Aorta (tissue), 5 donors: ENCODE data around the gene RARA. TPM values are rescaled to one million over a fixed set of nuclear protein-coding genes. Genes with fewer than 3 reads are reported as not detected.

Source experiments
- ATAC-seq: fragments of 200-7000 bp; cut with Tn5 transposase; one replicate; pipeline ENCODE4 v1.9.1; 2022; ENCODE audit warnings: moderate library complexity; ENCODE audit not compliant: low FRiP score
- DNase-seq, 2 donors: peaks; one replicate each; pipeline ENCODE4 v3.0.0-alpha.2; 2020
- H3K27ac ChIP-seq, 2 donors: one replicate each; pipeline ENCODE4 v1.5.1; 2013; ENCODE audit warnings: low read length in 2 of 2, mild to moderate bottlenecking in 2 of 2, moderate library complexity in 2 of 2, control low read depth in 1 of 2, inconsistent platforms in 1 of 2, low read depth in 1 of 2
- H3K27me3 ChIP-seq, 2 donors: one replicate each; pipeline ENCODE4 v1.6.1; 2013; ENCODE audit warnings: control low read depth in 1 of 2, low read length in 1 of 2, mild to moderate bottlenecking in 1 of 2, moderate library complexity in 1 of 2; ENCODE audit not compliant: insufficient read depth in 2 of 2, control insufficient read depth in 1 of 2
- H3K36me3 ChIP-seq, 2 donors: one replicate each; pipeline ENCODE4 v1.6.1; 2013; ENCODE audit warnings: control low read depth in 1 of 2, low read length in 1 of 2, mild to moderate bottlenecking in 1 of 2; ENCODE audit not compliant: insufficient read depth in 2 of 2, control insufficient read depth in 1 of 2
- H3K4me1 ChIP-seq, 2 donors: one replicate each; pipeline ENCODE4 v1.6.1; 2013; ENCODE audit warnings: low read length in 2 of 2, control low read depth in 1 of 2, mild to moderate bottlenecking in 1 of 2, moderate library complexity in 1 of 2; ENCODE audit not compliant: insufficient read depth in 2 of 2, control insufficient read depth in 1 of 2
- H3K4me3 ChIP-seq, 2 donors: one replicate each; pipeline ENCODE4 v1.5.1; 2013; ENCODE audit warnings: low read length in 2 of 2, control low read depth in 1 of 2, mild to moderate bottlenecking in 1 of 2
- H3K9me3 ChIP-seq: one replicate; pipeline ENCODE4 v1.6.1; 2013; ENCODE audit warnings: mild to moderate bottlenecking, low read length; ENCODE audit not compliant: control insufficient read depth
- whole genome bisulfite sequencing, 2 donors: extraction: QIAGEN DNeasy Blood & Tissue Kit; methylation state at CpG; one replicate each; pipeline ENCODE4 v1.1.7; 2013; 5-methylcytosine and 5-hydroxymethylcytosine counted together
- intact Hi-C, 2 donors: fragments of 100-400 bp; cut with DNase I; formaldehyde crosslinking; loops; one replicate each; pipeline versions ENCODE4 v1.14.2 to v1.15.0; 2022
- polyA plus RNA-seq, 2 donors: library from polyadenylated mRNA; stranded (reverse); fragments of 200-250 nt; gene quantifications; one replicate each; pipeline ENCODE4 v1.2.3, GENCODE V29; 2013
- total RNA-seq, 2 donors: library from RNA; stranded (reverse); fragmentation: NEBNext Ultra II Directional; extraction: Animal tissue kit (Norgen Biotek cat#: 25700); gene quantifications; one replicate each; pipeline ENCODE4 v1.2.1, GENCODE V29; 2021
- donor health status: healthy with polysubstance abuse.
- donor health status: Bipolar disorder and iron deficiency.
- donor health status: DM: no; HTN: no; CAD: no.
- donor health status: DM: no; HTN: no; CAD: no.
- donor health status: DM: yes; HTN: yes; CAD: no.

The RARA gene
- total and polyA plus RNA-seq, 4 donors, result 10.6 to 88.3 (median 39.1) TPM

GRCh38 chr17:40348562-40349476 lies 39.8 kb downstream of the RARA start:
- WGBS, 2 donors, result 33 to 35% methylated on average over 17 of the region's 17 CpGs
- Histone ChIP-seq H3K27me3 (no peaks in the 10 kb centered on the region), H3K27ac (no peak overlapping the region), H3K4me1 (no peaks in the 10 kb centered on the region), H3K9me3 (no peaks in the 10 kb centered on the region), H3K4me3 (no peak overlapping the region), H3K36me3 (peaks cover 0 to 3% of the 10 kb centered on the region in 2 donors)
- DNase-seq (peak in 1 of 2 donors; percentile 92), ATAC-seq (peak; percentile 40)
- intact Hi-C loops, result no loop called here

- no peak overlapping the region for H3K27ac ChIP-seq
- ATAC-seq (no peak), DNase-seq (peak in 1 of 2 donors; percentile 39)
- 61 to 69% methylated on average over 10 of the region's 10 CpGs for WGBS, 2 donors
- intact Hi-C loops, result no loop called here
- H3K4me1 ChIP-seq, result no peaks in the 10 kb centered on the region
- peaks cover 0 to 3% of the 10 kb centered on the region in 2 donors for H3K36me3 ChIP-seq
- no peak overlapping the region for H3K4me3 ChIP-seq
- no peaks in the 10 kb centered on the region for H3K9me3 ChIP-seq
- no peaks in the 10 kb centered on the region for H3K27me3 ChIP-seq
These were observed 40.5 kb downstream of the RARA start for GRCh38 chr17:40349477-40349894.

- no peak overlapping the region for H3K27ac ChIP-seq
- intact Hi-C loops, result loop anchor here in 1 of 2 donors (10.0 kb wide), 1 partner anchor 145 kb away; no protein-coding TSS in a partner anchor
- H3K36me3 ChIP-seq, result peaks cover 0 to 3% of the 10 kb centered on the region in 2 donors
- ATAC-seq, result no peak
- H3K27me3 ChIP-seq, result no peaks in the 10 kb centered on the region
- peak in 1 of 2 donors; percentile 54 for DNase-seq
- H3K4me3 ChIP-seq, result no peak overlapping the region
- 43 to 50% methylated on average over 19 of the region's 19 CpGs for WGBS, 2 donors
- no peaks in the 10 kb centered on the region for H3K4me1 ChIP-seq
- no peaks in the 10 kb centered on the region for H3K9me3 ChIP-seq
These were observed 41.1 kb downstream of the RARA start for GRCh38 chr17:40349895-40350688.

- H3K4me1 ChIP-seq, result no peaks in the 10 kb centered on the region
- WGBS, 2 donors, result 67 to 73% methylated on average over 17 of the region's 17 CpGs
- H3K4me3 ChIP-seq, result no peak overlapping the region
- H3K27ac ChIP-seq, result no peak overlapping the region
- ATAC-seq (no peak), DNase-seq (no peak)
- intact Hi-C loops, result loop anchor here in 1 of 2 donors (10.0 kb wide), 1 partner anchor 146 kb away; no protein-coding TSS in a partner anchor
- no peaks in the 10 kb centered on the region for H3K27me3 ChIP-seq
- peaks cover 0 to 3% of the 10 kb centered on the region in 2 donors for H3K36me3 ChIP-seq
- no peaks in the 10 kb centered on the region for H3K9me3 ChIP-seq
These were observed 41.8 kb downstream of the RARA start for GRCh38 chr17:40350689-40351358.

- no peaks in the 10 kb centered on the region for H3K9me3 ChIP-seq
- no peak for ATAC-seq
- peaks cover 0 to 3% of the 10 kb centered on the region in 2 donors for H3K36me3 ChIP-seq
- H3K4me1 ChIP-seq, result no peaks in the 10 kb centered on the region
- WGBS, 2 donors, result 84 to 87% methylated on average over 26 to 27 of the region's 27 CpGs
- H3K4me3 ChIP-seq, result no peak overlapping the region
- H3K27me3 ChIP-seq, result no peaks in the 10 kb centered on the region
- intact Hi-C loops, result loop anchor here in 1 of 2 donors (10.0 kb wide), 1 partner anchor 147 kb away; no protein-coding TSS in a partner anchor
- peak in 1 of 2 donors; percentile 44 for DNase-seq
- no peak overlapping the region for H3K27ac ChIP-seq
These were observed 42.6 kb downstream of the RARA start for GRCh38 chr17:40351359-40352236.

GRCh38 chr17:40352237-40352778 lies 43.3 kb downstream of the RARA start:
- no peaks in the 10 kb centered on the region for H3K4me1 ChIP-seq
- H3K27me3 ChIP-seq, result no peaks in the 10 kb centered on the region
- no peak overlapping the region for H3K4me3 ChIP-seq
- ATAC-seq (no peak), DNase-seq (peak in 1 of 2 donors; percentile 36)
- H3K9me3 ChIP-seq, result no peaks in the 10 kb centered on the region
- no peak overlapping the region for H3K27ac ChIP-seq
- intact Hi-C loops, result loop anchor here in 1 of 2 donors (10.0 kb wide), 1 partner anchor 148 kb away; no protein-coding TSS in a partner anchor
- peaks cover 0 to 3% of the 10 kb centered on the region in 2 donors for H3K36me3 ChIP-seq
- WGBS, 2 donors, result 81 to 86% methylated on average over 7 of the region's 7 CpGs

- intact Hi-C loops, result loop anchor here in 1 of 2 donors (10.0 kb wide), 1 partner anchor 148 kb away; no protein-coding TSS in a partner anchor
- no peak overlapping the region for H3K4me3 ChIP-seq
- ATAC-seq (no peak), DNase-seq (peak in 1 of 2 donors; percentile 38)
- 79 to 80% methylated on average over 9 of the region's 9 CpGs for WGBS, 2 donors
- H3K27me3 ChIP-seq, result no peaks in the 10 kb centered on the region
- H3K4me1 ChIP-seq, result no peaks in the 10 kb centered on the region
- H3K9me3 ChIP-seq, result no peaks in the 10 kb centered on the region
- H3K36me3 ChIP-seq, result peaks cover 0 to 3% of the 10 kb centered on the region in 2 donors
- H3K27ac ChIP-seq, result no peak overlapping the region
These were observed 43.9 kb downstream of the RARA start for GRCh38 chr17:40352779-40353394.
